HL-60 (cell line): ENCODE data around the gene SPRY2.

ENCODE experiments used
- GABPA ChIP-seq: IDR thresholded peaks from 2 replicates; pipeline ENCODE4 v1.6.1; 2012; ENCODE audit warnings: low read depth
- POLR2AphosphoS5 ChIP-seq: IDR thresholded peaks from 2 replicates; pipeline ENCODE4 v1.6.1; 2012; ENCODE audit warnings: low read depth
- TF ChIP-seq, protein P1 (sequence below): IDR thresholded peaks from one replicate; pipeline ENCODE4 v1.5.1; 2011; ENCODE audit warnings: low read length, control low read depth, inconsistent platforms; ENCODE audit not compliant: insufficient read depth
- TF ChIP-seq, protein P2 (sequence below): IDR thresholded peaks from 2 replicates; pipeline ENCODE4 v1.6.1; 2012; ENCODE audit warnings: low read depth; ENCODE audit not compliant: insufficient replicate concordance

DNA sequence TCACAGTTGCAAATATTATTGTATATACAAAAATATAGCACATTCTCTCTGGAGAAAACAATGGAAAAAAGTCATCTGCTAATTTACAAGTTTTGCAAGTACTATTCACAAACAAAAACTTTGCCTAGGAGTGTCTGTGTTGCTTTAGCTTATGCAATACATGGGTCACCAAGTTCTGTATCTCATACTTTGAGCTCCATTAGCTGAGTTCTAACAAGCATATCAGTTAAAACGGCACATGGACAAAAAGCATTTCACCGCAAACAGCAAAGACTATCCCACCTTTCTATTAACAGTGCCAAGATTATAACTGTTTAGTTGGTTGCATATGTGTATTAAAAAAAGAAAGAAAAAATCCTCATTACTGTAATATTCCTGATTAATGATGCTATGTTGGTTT, 4.6 kb downstream of the SPRY2 start:
- TF ChIP-seq, protein P1, sequence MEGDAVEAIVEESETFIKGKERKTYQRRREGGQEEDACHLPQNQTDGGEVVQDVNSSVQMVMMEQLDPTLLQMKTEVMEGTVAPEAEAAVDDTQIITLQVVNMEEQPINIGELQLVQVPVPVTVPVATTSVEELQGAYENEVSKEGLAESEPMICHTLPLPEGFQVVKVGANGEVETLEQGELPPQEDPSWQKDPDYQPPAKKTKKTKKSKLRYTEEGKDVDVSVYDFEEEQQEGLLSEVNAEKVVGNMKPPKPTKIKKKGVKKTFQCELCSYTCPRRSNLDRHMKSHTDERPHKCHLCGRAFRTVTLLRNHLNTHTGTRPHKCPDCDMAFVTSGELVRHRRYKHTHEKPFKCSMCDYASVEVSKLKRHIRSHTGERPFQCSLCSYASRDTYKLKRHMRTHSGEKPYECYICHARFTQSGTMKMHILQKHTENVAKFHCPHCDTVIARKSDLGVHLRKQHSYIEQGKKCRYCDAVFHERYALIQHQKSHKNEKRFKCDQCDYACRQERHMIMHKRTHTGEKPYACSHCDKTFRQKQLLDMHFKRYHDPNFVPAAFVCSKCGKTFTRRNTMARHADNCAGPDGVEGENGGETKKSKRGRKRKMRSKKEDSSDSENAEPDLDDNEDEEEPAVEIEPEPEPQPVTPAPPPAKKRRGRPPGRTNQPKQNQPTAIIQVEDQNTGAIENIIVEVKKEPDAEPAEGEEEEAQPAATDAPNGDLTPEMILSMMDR = no peak
- TF ChIP-seq, protein P2, sequence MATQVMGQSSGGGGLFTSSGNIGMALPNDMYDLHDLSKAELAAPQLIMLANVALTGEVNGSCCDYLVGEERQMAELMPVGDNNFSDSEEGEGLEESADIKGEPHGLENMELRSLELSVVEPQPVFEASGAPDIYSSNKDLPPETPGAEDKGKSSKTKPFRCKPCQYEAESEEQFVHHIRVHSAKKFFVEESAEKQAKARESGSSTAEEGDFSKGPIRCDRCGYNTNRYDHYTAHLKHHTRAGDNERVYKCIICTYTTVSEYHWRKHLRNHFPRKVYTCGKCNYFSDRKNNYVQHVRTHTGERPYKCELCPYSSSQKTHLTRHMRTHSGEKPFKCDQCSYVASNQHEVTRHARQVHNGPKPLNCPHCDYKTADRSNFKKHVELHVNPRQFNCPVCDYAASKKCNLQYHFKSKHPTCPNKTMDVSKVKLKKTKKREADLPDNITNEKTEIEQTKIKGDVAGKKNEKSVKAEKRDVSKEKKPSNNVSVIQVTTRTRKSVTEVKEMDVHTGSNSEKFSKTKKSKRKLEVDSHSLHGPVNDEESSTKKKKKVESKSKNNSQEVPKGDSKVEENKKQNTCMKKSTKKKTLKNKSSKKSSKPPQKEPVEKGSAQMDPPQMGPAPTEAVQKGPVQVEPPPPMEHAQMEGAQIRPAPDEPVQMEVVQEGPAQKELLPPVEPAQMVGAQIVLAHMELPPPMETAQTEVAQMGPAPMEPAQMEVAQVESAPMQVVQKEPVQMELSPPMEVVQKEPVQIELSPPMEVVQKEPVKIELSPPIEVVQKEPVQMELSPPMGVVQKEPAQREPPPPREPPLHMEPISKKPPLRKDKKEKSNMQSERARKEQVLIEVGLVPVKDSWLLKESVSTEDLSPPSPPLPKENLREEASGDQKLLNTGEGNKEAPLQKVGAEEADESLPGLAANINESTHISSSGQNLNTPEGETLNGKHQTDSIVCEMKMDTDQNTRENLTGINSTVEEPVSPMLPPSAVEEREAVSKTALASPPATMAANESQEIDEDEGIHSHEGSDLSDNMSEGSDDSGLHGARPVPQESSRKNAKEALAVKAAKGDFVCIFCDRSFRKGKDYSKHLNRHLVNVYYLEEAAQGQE = no peak
- TF ChIP-seq POLR2AphosphoS5 (no peak), GABPA (no peak)
